Hematopoietic multipotent progenitor cell (in vitro differentiated cells): Measurements from ENCODE around the gene TRPT1. TPM values are rescaled to one million over a fixed set of nuclear protein-coding genes. Genes with fewer than 3 reads are reported as not detected.
A peak's percentile ranks its signal among the peaks of the same experiment; 100 is the strongest.
"Not testable (repeated sequence)": the region's sequence is repeated elsewhere in the genome, so short reads cannot be mapped to it uniquely, and the experiment has no call there.

Experiments used
- DNase-seq, 3 donors: peaks; one replicate each; pipeline ENCODE4 v3.0.0-alpha.2; 2011 to 2015; ENCODE audit warnings: low read depth in 2 of 3, low spot score in 2 of 3
- total RNA-seq: library from RNA; depleted of rRNA; stranded (reverse); fragments of >200 nt; gene quantifications from one replicate; pipeline ENCODE4 v1.2.3, GENCODE V29; 2012

The TRPT1 gene
- total RNA-seq, 1 donor, result 33.1 TPM

- DNase-seq, result no peak
Observed at GRCh38 chr11:64258946-64259532, 33.1 kb upstream of the TRPT1 start.

GRCh38 chr11:64258356-64258755 lies 32.4 kb upstream of the TRPT1 start:
- no peak for DNase-seq

GRCh38 chr11:64256300-64256699 lies 30.3 kb upstream of the TRPT1 start:
- DNase-seq, result no peak

- DNase-seq, result no peak
Observed at GRCh38 chr11:64255135-64256128, 29.4 kb upstream of the TRPT1 start.

GRCh38 chr11:64254326-64254725 lies 28.3 kb upstream of the TRPT1 start:
- no peak for DNase-seq

GRCh38 chr11:64253481-64253880 lies 27.5 kb upstream of the TRPT1 start:
- DNase-seq, result no peak

- no peak for DNase-seq
Observed at GRCh38 chr11:64253043-64253442, 27.1 kb upstream of the TRPT1 start.

GRCh38 chr11:64252003-64252872 lies 26.3 kb upstream of the TRPT1 start:
- DNase-seq, result peak in 1 of 3 donors; percentile 34

- no peak for DNase-seq
Observed at GRCh38 chr11:64251753-64252002, 25.7 kb upstream of the TRPT1 start.

GRCh38 chr11:64251016-64251752 lies 25.2 kb upstream of the TRPT1 start, which contains the start of gene PLCB3:
PLCB3 (plus strand) TSS chr11:64251530; CDS start chr11:64251650, 120 bp downstream.
- DNase-seq, result peak in 2 of 3 donors; percentile 43 to 62

GRCh38 chr11:64250415-64251015 lies 24.5 kb upstream of the TRPT1 start:
- DNase-seq, result no peak

- no peak for DNase-seq
Observed at GRCh38 chr11:64249563-64250414, 23.8 kb upstream of the TRPT1 start.

- no peak for DNase-seq
Observed at GRCh38 chr11:64249038-64249437, 23.1 kb upstream of the TRPT1 start.

- DNase-seq, result no peak
Observed at GRCh38 chr11:64248578-64248977, 22.6 kb upstream of the TRPT1 start.

- DNase-seq, result no peak
Observed at GRCh38 chr11:64247729-64248531, 21.9 kb upstream of the TRPT1 start.

GRCh38 chr11:64246871-64247728 lies 21.1 kb upstream of the TRPT1 start, which contains the start of gene PPP1R14B:
PPP1R14B (minus strand) TSS chr11:64246943; CDS start chr11:64246673, 270 bp downstream.
- DNase-seq, result peak in 2 of 3 donors; percentile 79 to 85

- DNase-seq, result not testable (repeated sequence)
Observed at GRCh38 chr11:64246621-64246870, 20.6 kb upstream of the TRPT1 start.
